ENCODE results near the gene GRIN3B.

GRIN3B gene, protein sequence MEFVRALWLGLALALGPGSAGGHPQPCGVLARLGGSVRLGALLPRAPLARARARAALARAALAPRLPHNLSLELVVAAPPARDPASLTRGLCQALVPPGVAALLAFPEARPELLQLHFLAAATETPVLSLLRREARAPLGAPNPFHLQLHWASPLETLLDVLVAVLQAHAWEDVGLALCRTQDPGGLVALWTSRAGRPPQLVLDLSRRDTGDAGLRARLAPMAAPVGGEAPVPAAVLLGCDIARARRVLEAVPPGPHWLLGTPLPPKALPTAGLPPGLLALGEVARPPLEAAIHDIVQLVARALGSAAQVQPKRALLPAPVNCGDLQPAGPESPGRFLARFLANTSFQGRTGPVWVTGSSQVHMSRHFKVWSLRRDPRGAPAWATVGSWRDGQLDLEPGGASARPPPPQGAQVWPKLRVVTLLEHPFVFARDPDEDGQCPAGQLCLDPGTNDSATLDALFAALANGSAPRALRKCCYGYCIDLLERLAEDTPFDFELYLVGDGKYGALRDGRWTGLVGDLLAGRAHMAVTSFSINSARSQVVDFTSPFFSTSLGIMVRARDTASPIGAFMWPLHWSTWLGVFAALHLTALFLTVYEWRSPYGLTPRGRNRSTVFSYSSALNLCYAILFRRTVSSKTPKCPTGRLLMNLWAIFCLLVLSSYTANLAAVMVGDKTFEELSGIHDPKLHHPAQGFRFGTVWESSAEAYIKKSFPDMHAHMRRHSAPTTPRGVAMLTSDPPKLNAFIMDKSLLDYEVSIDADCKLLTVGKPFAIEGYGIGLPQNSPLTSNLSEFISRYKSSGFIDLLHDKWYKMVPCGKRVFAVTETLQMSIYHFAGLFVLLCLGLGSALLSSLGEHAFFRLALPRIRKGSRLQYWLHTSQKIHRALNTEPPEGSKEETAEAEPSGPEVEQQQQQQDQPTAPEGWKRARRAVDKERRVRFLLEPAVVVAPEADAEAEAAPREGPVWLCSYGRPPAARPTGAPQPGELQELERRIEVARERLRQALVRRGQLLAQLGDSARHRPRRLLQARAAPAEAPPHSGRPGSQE

GRCh38 chr19:1000095-1000494 is at the start of gene GRIN3B:
GRIN3B (plus strand) TSS chr19:1000419; CDS start chr19:1000438, 19 bp downstream.
- H3K9me3 Mint-ChIP-seq: no peaks in the 10 kb centered on the region
- TF ChIP-seq CTCF (IDR thresholded peaks at IDR 0.05): peak; percentile 50
- peaks cover 64% of the 10 kb centered on the region for H3K27me3 Mint-ChIP-seq (ENCODE audit: low read depth, poor library complexity)
- DNase-seq: peak; percentile 84
- H3K4me1 Mint-ChIP-seq: peaks cover 17% of the 10 kb centered on the region
- H3K4me3 Mint-ChIP-seq: peak within 1 kb of the TSS; percentile 70
- H3K27ac Mint-ChIP-seq: no peak within 1 kb of the TSS
- H3K36me3 Mint-ChIP-seq (ENCODE audit: low read depth): no peaks in the 10 kb centered on the region

DNA sequence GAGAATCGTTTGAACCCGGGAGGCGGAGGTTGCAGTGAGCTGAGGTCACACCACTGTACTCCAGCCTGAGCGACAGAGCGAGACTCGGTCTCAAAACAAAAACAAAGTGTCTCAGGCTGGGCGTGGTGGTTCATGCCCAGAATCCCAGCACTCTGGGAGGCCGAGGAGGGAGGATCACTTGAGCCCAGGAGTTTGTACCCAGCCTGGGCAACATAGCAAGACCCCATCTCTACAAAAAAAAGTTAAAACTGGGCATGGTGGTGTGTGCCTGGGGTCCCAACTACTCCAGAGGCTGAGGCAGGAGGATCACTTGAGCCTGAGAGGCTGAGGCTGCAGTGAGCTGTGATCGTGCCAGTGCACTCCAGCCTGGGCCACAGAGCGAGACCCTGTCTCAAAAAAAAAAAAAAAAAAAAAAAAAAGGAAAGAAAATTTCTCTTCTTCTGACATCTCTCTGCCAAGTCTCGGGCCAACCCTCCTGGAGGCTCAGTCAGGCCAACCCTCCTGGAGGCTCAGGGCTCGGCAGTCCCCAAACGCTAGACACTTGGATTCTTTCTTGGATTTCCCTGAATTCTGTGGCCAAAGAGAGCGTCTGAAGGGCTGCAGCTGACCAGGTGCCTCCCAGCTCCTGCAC is 48.1 kb upstream of the GRIN3B start:
- H3K4me3 Mint-ChIP-seq: peak overlapping the region; percentile 18
- no peaks in the 10 kb centered on the region for H3K27me3 Mint-ChIP-seq (ENCODE audit: low read depth, poor library complexity)
- H3K36me3 Mint-ChIP-seq (ENCODE audit: low read depth): peaks cover 4% of the 10 kb centered on the region
- H3K27ac Mint-ChIP-seq: no peak overlapping the region
- no peak for DNase-seq
- peaks cover 44% of the 10 kb centered on the region for H3K4me1 Mint-ChIP-seq
- no peak for TF ChIP-seq CTCF (IDR thresholded peaks at IDR 0.05)
- H3K9me3 Mint-ChIP-seq: no peaks in the 10 kb centered on the region

GRCh38 chr19:952680-953444 is 47.4 kb upstream of the GRIN3B start:
- H3K4me3 Mint-ChIP-seq: peak overlapping the region; percentile 23
- DNase-seq: no peak
- H3K4me1 Mint-ChIP-seq: peaks cover 50% of the 10 kb centered on the region
- TF ChIP-seq CTCF (IDR thresholded peaks at IDR 0.05): no peak
- H3K9me3 Mint-ChIP-seq: no peaks in the 10 kb centered on the region
- H3K27ac Mint-ChIP-seq: no peak overlapping the region
- H3K36me3 Mint-ChIP-seq (ENCODE audit: low read depth): no peaks in the 10 kb centered on the region
- H3K27me3 Mint-ChIP-seq (ENCODE audit: low read depth, poor library complexity): no peaks in the 10 kb centered on the region

DNA sequence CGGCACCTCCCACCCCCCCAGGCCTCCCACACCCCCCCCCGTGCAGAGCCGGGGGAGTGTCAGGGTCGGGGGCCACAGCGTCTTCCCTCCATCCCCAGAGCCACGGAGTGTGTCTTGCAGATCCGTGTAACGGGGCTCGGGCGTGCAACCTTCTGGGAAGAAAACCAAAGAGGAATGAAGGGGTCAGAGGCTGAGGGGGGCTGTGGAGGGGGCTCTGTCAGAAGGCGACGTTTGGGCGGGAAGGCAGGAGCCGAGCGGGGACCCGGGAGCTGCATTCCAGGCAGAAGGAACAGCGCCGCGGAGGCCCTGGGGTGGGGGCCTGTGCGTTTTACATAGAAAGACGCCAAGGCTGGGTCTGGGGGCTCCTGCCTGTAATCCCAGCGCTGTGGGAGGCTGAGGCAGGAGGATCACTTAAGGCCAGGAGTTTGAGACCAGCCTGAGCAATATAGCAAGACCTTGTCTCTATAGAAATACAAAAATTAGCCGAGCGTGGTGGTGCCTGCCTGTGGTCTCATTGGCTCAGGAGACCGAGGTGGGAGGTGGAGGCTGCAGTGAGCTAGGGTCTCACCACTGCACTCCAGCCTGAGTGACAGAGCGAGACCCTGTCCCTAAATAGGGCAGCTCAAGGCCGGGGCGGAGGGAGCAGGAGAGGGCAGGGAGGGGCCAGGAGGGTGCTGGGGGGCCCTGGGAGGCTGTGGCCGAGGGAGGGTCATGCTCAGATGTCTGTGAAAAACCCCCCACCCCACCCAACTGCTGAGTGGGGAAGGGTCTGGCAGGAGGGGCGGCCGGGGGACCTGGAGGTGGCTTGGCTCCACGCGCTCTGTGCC is 46.6 kb upstream of the GRIN3B start:
- H3K27me3 Mint-ChIP-seq (ENCODE audit: low read depth, poor library complexity): no peaks in the 10 kb centered on the region
- H3K9me3 Mint-ChIP-seq: no peaks in the 10 kb centered on the region
- H3K4me1 Mint-ChIP-seq: peaks cover 55% of the 10 kb centered on the region
- peak overlapping the region; percentile 52 for H3K4me3 Mint-ChIP-seq
- H3K36me3 Mint-ChIP-seq (ENCODE audit: low read depth): peaks cover under 1% of the 10 kb centered on the region
- TF ChIP-seq CTCF (IDR thresholded peaks at IDR 0.05): no peak
- peak; percentile 28 for DNase-seq
- peak overlapping the region; percentile 93 for H3K27ac Mint-ChIP-seq

Data from nephron progenitor cell (in vitro differentiated cells).